HS-5 (cell line): Measurements from ENCODE around the gene CAMTA1.

Experiments used
- DNase-seq: peaks from one replicate; pipeline ENCODE4 v3.0.0-alpha.2; 2012; ENCODE audit warnings: low read depth

CAMTA1 gene

GRCh38 chr1:7432102-7432899, 647.0 kb downstream of the CAMTA1 start:
- no peak for DNase-seq

- no peak for DNase-seq
Observed at GRCh38 chr1:7432900-7433380, 647.7 kb downstream of the CAMTA1 start.

GRCh38 chr1:7434566-7434965, 649.3 kb downstream of the CAMTA1 start:
- DNase-seq: no peak

- DNase-seq: no peak
Observed at GRCh38 chr1:7435276-7436055, 650.2 kb downstream of the CAMTA1 start.

- DNase-seq: no peak
Observed at GRCh38 chr1:7436056-7437005, 651.1 kb downstream of the CAMTA1 start.

GRCh38 chr1:7437036-7437435, 651.8 kb downstream of the CAMTA1 start:
- no peak for DNase-seq

- no peak for DNase-seq
Observed at GRCh38 chr1:7437608-7438395, 652.5 kb downstream of the CAMTA1 start.

- no peak for DNase-seq
Observed at GRCh38 chr1:7438396-7438785, 653.1 kb downstream of the CAMTA1 start.

GRCh38 chr1:7438921-7439655, 653.8 kb downstream of the CAMTA1 start:
- DNase-seq: no peak

GRCh38 chr1:7440154-7440553, 654.9 kb downstream of the CAMTA1 start:
- no peak for DNase-seq

GRCh38 chr1:7441143-7441841, 656.0 kb downstream of the CAMTA1 start:
- no peak for DNase-seq

- no peak for DNase-seq
Observed at GRCh38 chr1:7442036-7442435, 656.8 kb downstream of the CAMTA1 start.

GRCh38 chr1:7442918-7443317, 657.7 kb downstream of the CAMTA1 start:
- no peak for DNase-seq

GRCh38 chr1:7444363-7444762, 659.1 kb downstream of the CAMTA1 start:
- no peak for DNase-seq

- DNase-seq: no peak
Observed at GRCh38 chr1:7447093-7447492, 661.8 kb downstream of the CAMTA1 start.

- no peak for DNase-seq
Observed at GRCh38 chr1:7447736-7448135, 662.5 kb downstream of the CAMTA1 start.

GRCh38 chr1:7448986-7449385, 663.7 kb downstream of the CAMTA1 start:
- DNase-seq: no peak

GRCh38 chr1:7449750-7450149, 664.5 kb downstream of the CAMTA1 start:
- no peak for DNase-seq

GRCh38 chr1:7450838-7451237, 665.6 kb downstream of the CAMTA1 start:
- no peak for DNase-seq

GRCh38 chr1:7453038-7453437, 667.8 kb downstream of the CAMTA1 start:
- DNase-seq: no peak
